HG03442 (cell line): ENCODE results near the gene ARHGAP35.
"Not testable (repeated sequence)": the region's sequence is repeated elsewhere in the genome, so short reads cannot be mapped to it uniquely, and the experiment has no call there.

Source experiments
- ATAC-seq: cut with Tn5 transposase; IDR thresholded peaks from one replicate; pipeline ENCODE4 v1.9.1; 2021; ENCODE audit warnings: mild to moderate bottlenecking, moderate library complexity; ENCODE audit not compliant: unreplicated experiment

Gene ARHGAP35

GRCh38 chr19:46868025-46868802 is 7.4 kb downstream of the ARHGAP35 start:
- ATAC-seq = no peak

- ATAC-seq = not testable (repeated sequence)
Observed at GRCh38 chr19:46871173-46871572, 10.4 kb downstream of the ARHGAP35 start.

GRCh38 chr19:46872967-46873366 is 12.2 kb downstream of the ARHGAP35 start:
- no peak for ATAC-seq

GRCh38 chr19:46875234-46875633 is 14.4 kb downstream of the ARHGAP35 start:
- no peak for ATAC-seq

- no peak for ATAC-seq
Observed at GRCh38 chr19:46875657-46876056, 14.9 kb downstream of the ARHGAP35 start.

- no peak for ATAC-seq
Observed at GRCh38 chr19:46878613-46879375, 18.0 kb downstream of the ARHGAP35 start.

- ATAC-seq = no peak
Observed at GRCh38 chr19:46880431-46880830, 19.6 kb downstream of the ARHGAP35 start.

GRCh38 chr19:46881092-46881491 is 20.3 kb downstream of the ARHGAP35 start:
- ATAC-seq = no peak

- ATAC-seq = no peak
Observed at GRCh38 chr19:46882034-46882433, 21.2 kb downstream of the ARHGAP35 start.

GRCh38 chr19:46882751-46883150 is 22.0 kb downstream of the ARHGAP35 start:
- ATAC-seq = not testable (repeated sequence)

- ATAC-seq = no peak
Observed at GRCh38 chr19:46885411-46885810, 24.6 kb downstream of the ARHGAP35 start.

GRCh38 chr19:46886546-46887239 is 25.9 kb downstream of the ARHGAP35 start:
- ATAC-seq = no peak

- ATAC-seq = no peak
Observed at GRCh38 chr19:46887240-46887782, 26.5 kb downstream of the ARHGAP35 start.

GRCh38 chr19:46890423-46891170 is 29.8 kb downstream of the ARHGAP35 start:
- no peak for ATAC-seq

- no peak for ATAC-seq
Observed at GRCh38 chr19:46892252-46893179, 31.7 kb downstream of the ARHGAP35 start.

GRCh38 chr19:46896076-46896794 is 35.4 kb downstream of the ARHGAP35 start:
- ATAC-seq = no peak

- ATAC-seq = no peak
Observed at GRCh38 chr19:46898731-46899130, 37.9 kb downstream of the ARHGAP35 start.

GRCh38 chr19:46900341-46900740 is 39.5 kb downstream of the ARHGAP35 start:
- no peak for ATAC-seq
